ENCODE data around the gene CD93. TPM values are rescaled to one million over a fixed set of nuclear protein-coding genes. Genes with fewer than 3 reads are reported as not detected.

Gene CD93
- total and polyA plus RNA-seq, 2 of the 8 experiments (the other 6 are each of a cell fraction or from before 2014, with no cell fraction given) = under 0.01 to 0.07 TPM

- H3K23ac ChIP-seq (ENCODE audit: insufficient read length) = no peak overlapping the region
- H2BK5ac ChIP-seq (ENCODE audit: low read depth, low read length) = no peak overlapping the region
- H4K5ac ChIP-seq (ENCODE audit: insufficient read length, low read depth, low read length) = no peak overlapping the region
- no peak overlapping the region for H2BK15ac ChIP-seq (ENCODE audit: low read length)
- no peak overlapping the region for H3K4me3 ChIP-seq (ENCODE audit: extremely low read depth in 1 of 4, insufficient read depth in 2 of 4, low read depth in 3 of 4, low read length in 4 of 4)
- no peak overlapping the region for H4K8ac ChIP-seq (ENCODE audit: extremely low read depth, insufficient read depth, low read length)
- H2AK5ac ChIP-seq (ENCODE audit: low read depth, low read length) = no peak overlapping the region
- no peak overlapping the region for H3K27ac ChIP-seq (ENCODE audit: low read depth, low read length)
- H3K79me1 ChIP-seq (ENCODE audit: low read depth, low read length) = no peaks in the 10 kb centered on the region
- DNase-seq (ENCODE audit: low read depth in 1 of 2, low spot score in 2 of 2) (no peak), FAIRE-seq (no peak)
- no peaks in the 10 kb centered on the region for H4K20me1 ChIP-seq (replicated peaks in 1 of 2; ENCODE audit: control insufficient read depth in 1 of 2, insufficient read depth in 2 of 2, low read length in 2 of 2)
- H3K23me2 ChIP-seq (ENCODE audit: low read depth, low read length) = no peaks in the 10 kb centered on the region
- no peak overlapping the region for H3K9ac ChIP-seq (replicated peaks in 1 of 4; ENCODE audit: extremely low read depth in 1 of 4, low read depth in 3 of 4, low read length in 3 of 4)
- CTCF ChIA-PET (ENCODE audit: partially characterized antibody) = interaction anchor here (0.7 to 1.7 kb wide), 7 partner anchors 10 to 153 kb away, joined by 3 to 6 read pairs (median 4); no protein-coding TSS in a partner anchor
- H3K79me2 ChIP-seq (ENCODE audit: control insufficient read depth in 1 of 2, insufficient read depth in 2 of 2, low read length in 2 of 2) = no peaks in the 10 kb centered on the region
- H3K4ac ChIP-seq (replicated peaks; ENCODE audit: insufficient read length, low read depth, low read length) = no peak overlapping the region
- no peak overlapping the region for H2BK120ac ChIP-seq (replicated peaks; ENCODE audit: low read depth, low read length)
- H3K18ac ChIP-seq (ENCODE audit: extremely low read depth, low read length) = no peak overlapping the region
- POLR2A ChIA-PET (ENCODE audit: partially characterized antibody) = no interaction called here
- no peak overlapping the region for H3K4me2 ChIP-seq (ENCODE audit: insufficient read depth in 1 of 2, low read depth in 2 of 2, low read length in 2 of 2)
- no peak overlapping the region for H3K14ac ChIP-seq (ENCODE audit: insufficient read length)
- H3K27me3 ChIP-seq (replicated peaks in 1 of 4; ENCODE audit: control insufficient read depth in 3 of 4, extremely low read depth in 1 of 4, insufficient read depth in 3 of 4, low read length in 3 of 4) = no peaks in the 10 kb centered on the region
- H4K91ac ChIP-seq (replicated peaks; ENCODE audit: insufficient read length, low read length) = no peak overlapping the region
- H3K4me1 ChIP-seq (replicated peaks in 1 of 4; ENCODE audit: control insufficient read depth in 3 of 4, insufficient read depth in 4 of 4, low read length in 3 of 4) = peaks cover 0 to 3% (median 0%) of the 10 kb centered on the region in 4 experiments; a peak in 2 of 7 replicates
- no peak overlapping the region for H2AFZ ChIP-seq (ENCODE audit: low read length)
- no peak overlapping the region for H2BK20ac ChIP-seq (ENCODE audit: low read length)
- H3K36me3 ChIP-seq (ENCODE audit: control insufficient read depth in 2 of 4, insufficient read depth in 4 of 4, low read length in 3 of 4) = no peaks in the 10 kb centered on the region
- no peak for TF ChIP-seq JUN (IDR thresholded peaks at IDR 0.05; ENCODE audit: low read depth, low read length)
- no peak for TF ChIP-seq POU5F1 (IDR thresholded peaks at IDR 0.05; ENCODE audit: low read depth, low read length)
- no peak for TF ChIP-seq CEBPB (IDR thresholded peaks at IDR 0.05; ENCODE audit: low read depth, low read length)
- no peak for TF ChIP-seq SP4 (IDR thresholded peaks at IDR 0.05; ENCODE audit: low read length)
- TF ChIP-seq SP2 (IDR thresholded peaks at IDR 0.05; ENCODE audit: low read length) = no peak
- no peak for TF ChIP-seq SRF (IDR thresholded peaks at IDR 0.05; ENCODE audit: low read depth, low read length)
- TF ChIP-seq MAX (IDR thresholded peaks at IDR 0.05) = no peak
- no peak for TF ChIP-seq GTF2F1 (IDR thresholded peaks at IDR 0.05; ENCODE audit: borderline replicate concordance, low read depth, low read length)
- TF ChIP-seq CTBP2 (IDR thresholded peaks at IDR 0.05; ENCODE audit: borderline replicate concordance, insufficient read depth, insufficient read length, low read length) = no peak
- H3K56ac ChIP-seq (replicated peaks; ENCODE audit: insufficient read length, low read depth, low read length) = no peak overlapping the region
- WGBS, 2 experiments (ENCODE audit: extremely low coverage in 1 of 2, insufficient coverage in 1 of 2, insufficient read length in 1 of 2, insufficient replicate concordance in 2 of 2, low coverage in 1 of 2, low lambda C conversion rate in 2 of 2, missing lambda C conversion rate in 1 of 2) = 87% methylated on average over 14 of the region's 14 CpGs; no CpG with 5 or more reads in 1 of the 2 experiments
- no peak overlapping the region for H2BK12ac ChIP-seq (ENCODE audit: low read depth, low read length)
- no peaks in the 10 kb centered on the region for H3K9me3 ChIP-seq (ENCODE audit: insufficient read depth in 2 of 2, low read depth in 1 of 2, low read length in 1 of 2)
Measured at GRCh38 chr20:23127506-23128279, 41.6 kb upstream of the CD93 start.

Data from H1 (cell line).